ENCODE results near the gene ADAM10. TPM values are rescaled to one million over a fixed set of nuclear protein-coding genes. Genes with fewer than 3 reads are reported as not detected.

The ADAM10 gene
- total and polyA plus RNA-seq, 2 donors (not counting 1 experiment from before 2014, with no cell fraction given) = 18.8 to 138 TPM

- Mint-ChIP-seq H3K27ac (no peak overlapping the region), H3K9me3 (ENCODE audit: insufficient read depth) (no peaks in the 10 kb centered on the region), H3K4me3 (no peak overlapping the region), H3K4me1 (peaks cover 51% of the 10 kb centered on the region), H3K27me3 (no peaks in the 10 kb centered on the region)
- CTCF ChIA-PET = no interaction called here
- Histone ChIP-seq H3K36me3 (replicated peaks in 1 of 2; ENCODE audit: control extremely low read depth in 1 of 2, control insufficient read depth in 1 of 2, extremely low read depth in 1 of 2, insufficient read depth in 2 of 2, low read length in 1 of 2) (peaks cover 4 to 5% of the 10 kb centered on the region in 2 experiments), H3K9ac (ENCODE audit: low read length) (no peak overlapping the region), H3K9me3 (ENCODE audit: control extremely low read depth in 1 of 3, control insufficient read depth in 2 of 3, insufficient read depth in 1 of 3, low read length in 2 of 3) (peaks cover 6 to 12% (median 8%) of the 10 kb centered on the region in 3 donors), H4K20me1 (ENCODE audit: control insufficient read depth, insufficient read depth, low read length, poor library complexity, severe bottlenecking) (peaks cover 14% of the 10 kb centered on the region), H3K4me3 (ENCODE audit: control extremely low read depth in 1 of 5, extremely low read depth in 1 of 5, insufficient read depth in 1 of 5, low read depth in 2 of 5, low read length in 4 of 5) (no peak overlapping the region), H2AFZ (ENCODE audit: insufficient read depth, low read depth, low read length, poor library complexity, severe bottlenecking) (no peak overlapping the region), H3K27me3 (replicated peaks in 1 of 4; ENCODE audit: control extremely low read depth in 1 of 4, control insufficient read depth in 3 of 4, insufficient read depth in 4 of 4, low read length in 3 of 4) (no peaks in the 10 kb centered on the region), H3K4me1 (ENCODE audit: control insufficient read depth in 2 of 2, insufficient read depth in 2 of 2, low read length in 2 of 2) (peaks cover 6 to 14% of the 10 kb centered on the region in 2 donors), H3K4me2 (replicated peaks; ENCODE audit: low read depth, low read length, poor library complexity, severe bottlenecking) (no peak overlapping the region), H3K79me2 (ENCODE audit: control insufficient read depth, insufficient read depth, low read length) (peaks cover 96% of the 10 kb centered on the region), H3K27ac (ENCODE audit: low read length in 2 of 2) (no peak overlapping the region)
- no peak for TF ChIP-seq CTCF (IDR thresholded peaks at IDR 0.05)
- TF ChIP-seq EZH2 (IDR thresholded peaks at IDR 0.05; ENCODE audit: borderline replicate concordance, insufficient read depth, low read depth, low read length, poor library complexity, severe bottlenecking) = no peak
- intact Hi-C loops (cut with micrococcal nuclease) = no loop called here
- ATAC-seq (ENCODE audit: low read depth) = no peak
- DNase-seq = no peak
- WGBS (ENCODE audit: insufficient coverage) = no CpG with 5 or more reads among the region's 4 CpGs
- POLR2A ChIA-PET = no interaction called here
Observed at GRCh38 chr15:58704155-58704865, 45.2 kb downstream of the ADAM10 start.

- Histone ChIP-seq H4K20me1 (ENCODE audit: control insufficient read depth, insufficient read depth, low read length, poor library complexity, severe bottlenecking) (peaks cover 16% of the 10 kb centered on the region), H3K27ac (ENCODE audit: low read length in 2 of 2) (peak overlapping the region in 1 of 2 donors; percentile 19), H3K4me3 (ENCODE audit: control extremely low read depth in 1 of 5, extremely low read depth in 1 of 5, insufficient read depth in 1 of 5, low read depth in 2 of 5, low read length in 4 of 5) (no peak overlapping the region), H2AFZ (ENCODE audit: insufficient read depth, low read depth, low read length, poor library complexity, severe bottlenecking) (no peak overlapping the region), H3K9me3 (ENCODE audit: control extremely low read depth in 1 of 3, control insufficient read depth in 2 of 3, insufficient read depth in 1 of 3, low read length in 2 of 3) (peaks cover 9 to 15% (median 14%) of the 10 kb centered on the region in 3 donors), H3K36me3 (replicated peaks in 1 of 2; ENCODE audit: control extremely low read depth in 1 of 2, control insufficient read depth in 1 of 2, extremely low read depth in 1 of 2, insufficient read depth in 2 of 2, low read length in 1 of 2) (peaks cover 4 to 5% of the 10 kb centered on the region in 2 experiments), H3K9ac (ENCODE audit: low read length) (no peak overlapping the region), H3K4me1 (ENCODE audit: control insufficient read depth in 2 of 2, insufficient read depth in 2 of 2, low read length in 2 of 2) (peaks cover 6 to 14% of the 10 kb centered on the region in 2 donors), H3K79me2 (ENCODE audit: control insufficient read depth, insufficient read depth, low read length) (peaks cover 96% of the 10 kb centered on the region), H3K27me3 (replicated peaks in 1 of 4; ENCODE audit: control extremely low read depth in 1 of 4, control insufficient read depth in 3 of 4, insufficient read depth in 4 of 4, low read length in 3 of 4) (no peaks in the 10 kb centered on the region), H3K4me2 (replicated peaks; ENCODE audit: low read depth, low read length, poor library complexity, severe bottlenecking) (no peak overlapping the region)
- TF ChIP-seq CTCF (IDR thresholded peaks at IDR 0.05) = no peak
- TF ChIP-seq EZH2 (IDR thresholded peaks at IDR 0.05; ENCODE audit: borderline replicate concordance, insufficient read depth, low read depth, low read length, poor library complexity, severe bottlenecking) = no peak
- DNase-seq (no peak), ATAC-seq (ENCODE audit: low read depth) (no peak)
- Mint-ChIP-seq H3K4me3 (no peak overlapping the region), H3K4me1 (peaks cover 56% of the 10 kb centered on the region), H3K27me3 (no peaks in the 10 kb centered on the region), H3K27ac (no peak overlapping the region), H3K9me3 (ENCODE audit: insufficient read depth) (no peaks in the 10 kb centered on the region)
- no CpG with 5 or more reads among the region's 4 CpGs for WGBS (ENCODE audit: insufficient coverage)
- ChIA-PET POLR2A (no interaction called here), CTCF (no interaction called here)
- intact Hi-C loops (cut with micrococcal nuclease) = no loop called here
Observed at GRCh38 chr15:58703610-58704009, 45.9 kb downstream of the ADAM10 start.
